ENCODE results near the gene MMEL1.
"Not testable (repeated sequence)": the region's sequence is repeated elsewhere in the genome, so short reads cannot be mapped to it uniquely, and the experiment has no call there.

DNA sequence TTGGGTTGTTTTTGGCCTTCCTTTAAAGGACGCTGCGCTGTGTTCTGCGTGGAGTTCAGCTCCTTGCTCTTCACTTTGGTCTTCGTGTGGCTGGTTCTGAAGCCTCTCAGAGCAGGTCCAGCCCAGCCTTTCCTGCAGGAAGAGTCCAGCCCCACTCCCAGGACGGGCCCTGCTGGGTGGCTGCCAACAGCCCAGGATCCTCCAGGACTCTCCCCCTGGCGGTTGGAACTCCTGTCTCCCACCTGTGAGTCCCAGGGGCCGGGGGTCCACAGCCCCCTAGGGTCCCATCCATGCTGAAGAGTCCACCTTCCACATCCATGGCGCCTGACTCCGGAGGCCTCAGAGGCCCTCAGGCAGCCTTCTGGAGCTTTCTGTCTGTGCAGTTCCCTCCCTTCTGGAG lies 81.3 kb downstream of the MMEL1 start:
- TF ChIP-seq, protein P1, sequence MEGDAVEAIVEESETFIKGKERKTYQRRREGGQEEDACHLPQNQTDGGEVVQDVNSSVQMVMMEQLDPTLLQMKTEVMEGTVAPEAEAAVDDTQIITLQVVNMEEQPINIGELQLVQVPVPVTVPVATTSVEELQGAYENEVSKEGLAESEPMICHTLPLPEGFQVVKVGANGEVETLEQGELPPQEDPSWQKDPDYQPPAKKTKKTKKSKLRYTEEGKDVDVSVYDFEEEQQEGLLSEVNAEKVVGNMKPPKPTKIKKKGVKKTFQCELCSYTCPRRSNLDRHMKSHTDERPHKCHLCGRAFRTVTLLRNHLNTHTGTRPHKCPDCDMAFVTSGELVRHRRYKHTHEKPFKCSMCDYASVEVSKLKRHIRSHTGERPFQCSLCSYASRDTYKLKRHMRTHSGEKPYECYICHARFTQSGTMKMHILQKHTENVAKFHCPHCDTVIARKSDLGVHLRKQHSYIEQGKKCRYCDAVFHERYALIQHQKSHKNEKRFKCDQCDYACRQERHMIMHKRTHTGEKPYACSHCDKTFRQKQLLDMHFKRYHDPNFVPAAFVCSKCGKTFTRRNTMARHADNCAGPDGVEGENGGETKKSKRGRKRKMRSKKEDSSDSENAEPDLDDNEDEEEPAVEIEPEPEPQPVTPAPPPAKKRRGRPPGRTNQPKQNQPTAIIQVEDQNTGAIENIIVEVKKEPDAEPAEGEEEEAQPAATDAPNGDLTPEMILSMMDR (IDR thresholded peaks at IDR 0.05; ENCODE audit: extremely low read depth in 1 of 2, insufficient read depth in 1 of 2, low read depth in 1 of 2, low read length in 2 of 2) = not testable (repeated sequence)
- not testable (repeated sequence) for TF ChIP-seq POLR2A (IDR thresholded peaks at IDR 0.05; ENCODE audit: low read depth, low read length)

All from endothelial cell of umbilical vein (primary cell).